Stimulated activated memory B cell treated with anti-CD40 and anti-IgM and Interleukin-4, amounts not matched to agents 10 μg/mL and 1 μg/mL and 100 μg/mL, for 72 hours (primary cell): ENCODE results near the gene CMTM4.
"Not testable (repeated sequence)": the region's sequence is repeated elsewhere in the genome, so short reads cannot be mapped to it uniquely, and the experiment has no call there.

ENCODE experiments used
- ATAC-seq: fragments of 150-1000 bp; cut with Tn5 transposase; 2 replicates; pipeline ENCODE4 v1.10.0; 2021
- H3K27ac Mint-ChIP-seq: one replicate; pipeline ENCODE4 v1.8.0; 2022; ENCODE audit warnings: mild to moderate bottlenecking, mixed read lengths
- H3K27me3 Mint-ChIP-seq: one replicate; pipeline ENCODE4 v1.8.0; 2022; ENCODE audit warnings: mixed read lengths
- H3K36me3 Mint-ChIP-seq: one replicate; pipeline ENCODE4 v1.8.0; 2022; ENCODE audit warnings: mixed read lengths
- H3K4me1 Mint-ChIP-seq: one replicate; pipeline ENCODE4 v1.8.0; 2022; ENCODE audit warnings: mixed read lengths
- H3K4me3 Mint-ChIP-seq: one replicate; pipeline ENCODE4 v1.8.0; 2022; ENCODE audit warnings: mild to moderate bottlenecking, moderate library complexity, mixed read lengths
- H3K9me3 Mint-ChIP-seq: one replicate; pipeline ENCODE4 v1.8.0; 2022; ENCODE audit warnings: mixed read lengths

Gene CMTM4

DNA sequence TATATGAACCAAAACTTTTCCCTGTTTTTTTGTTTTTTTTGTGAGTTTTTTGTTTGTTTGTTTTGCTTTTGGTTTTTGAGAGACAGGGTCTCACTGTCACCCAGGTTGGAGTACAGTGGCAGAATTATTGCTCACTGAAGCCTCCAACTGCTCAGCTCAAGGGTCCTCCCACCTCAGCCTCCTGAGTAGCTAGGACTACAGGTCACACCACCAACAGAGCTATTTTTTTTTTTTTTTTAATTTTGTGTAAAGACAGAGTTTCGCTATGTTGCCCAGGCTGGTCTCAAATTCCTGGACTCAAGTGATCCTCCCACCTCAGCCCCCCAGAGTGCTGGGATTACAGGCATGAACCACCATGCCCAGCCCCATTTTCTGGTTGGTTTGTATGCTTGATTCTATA, 28.6 kb downstream of the CMTM4 start:
- Mint-ChIP-seq H3K27me3 (peaks cover under 1% of the 10 kb centered on the region), H3K4me1 (no peaks in the 10 kb centered on the region), H3K36me3 (no peaks in the 10 kb centered on the region), H3K9me3 (no peaks in the 10 kb centered on the region), H3K27ac (no peak overlapping the region), H3K4me3 (no peak overlapping the region)
- ATAC-seq = no peak

- Mint-ChIP-seq H3K4me1 (no peaks in the 10 kb centered on the region), H3K4me3 (no peak overlapping the region), H3K27ac (no peak overlapping the region), H3K9me3 (no peaks in the 10 kb centered on the region), H3K36me3 (no peaks in the 10 kb centered on the region), H3K27me3 (peaks cover 31% of the 10 kb centered on the region)
- peak; percentile 60 for ATAC-seq
Measured at GRCh38 chr16:66662445-66663194, 33.9 kb downstream of the CMTM4 start.

- not testable (repeated sequence) for H3K27ac Mint-ChIP-seq, H3K4me1 Mint-ChIP-seq, H3K9me3 Mint-ChIP-seq, H3K36me3 Mint-ChIP-seq, ATAC-seq, H3K4me3 Mint-ChIP-seq
- H3K27me3 Mint-ChIP-seq = peaks cover 39% of the 10 kb centered on the region
Measured at GRCh38 chr16:66661671-66662346, 34.7 kb downstream of the CMTM4 start.

DNA sequence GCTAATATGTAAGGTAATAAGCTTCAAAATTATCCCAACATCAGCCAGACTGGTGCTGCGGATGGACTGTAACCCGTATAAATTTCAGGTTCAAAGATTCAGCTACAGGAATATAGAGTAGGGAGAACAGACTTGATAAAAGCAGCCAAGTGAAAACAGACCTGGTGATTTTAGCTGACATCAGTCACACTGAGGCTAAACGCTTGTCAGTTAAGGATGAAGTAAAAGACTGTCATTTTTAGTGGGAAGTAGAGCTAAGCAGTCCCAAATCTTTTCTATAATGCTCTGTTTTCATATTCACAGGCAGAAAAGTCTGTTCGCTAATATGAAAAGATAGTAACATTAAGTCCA, 35.4 kb downstream of the CMTM4 start:
- Mint-ChIP-seq H3K36me3 (no peaks in the 10 kb centered on the region), H3K27ac (no peak overlapping the region), H3K9me3 (no peaks in the 10 kb centered on the region), H3K4me3 (no peak overlapping the region), H3K27me3 (peaks cover 45% of the 10 kb centered on the region), H3K4me1 (no peaks in the 10 kb centered on the region)
- no peak for ATAC-seq

DNA sequence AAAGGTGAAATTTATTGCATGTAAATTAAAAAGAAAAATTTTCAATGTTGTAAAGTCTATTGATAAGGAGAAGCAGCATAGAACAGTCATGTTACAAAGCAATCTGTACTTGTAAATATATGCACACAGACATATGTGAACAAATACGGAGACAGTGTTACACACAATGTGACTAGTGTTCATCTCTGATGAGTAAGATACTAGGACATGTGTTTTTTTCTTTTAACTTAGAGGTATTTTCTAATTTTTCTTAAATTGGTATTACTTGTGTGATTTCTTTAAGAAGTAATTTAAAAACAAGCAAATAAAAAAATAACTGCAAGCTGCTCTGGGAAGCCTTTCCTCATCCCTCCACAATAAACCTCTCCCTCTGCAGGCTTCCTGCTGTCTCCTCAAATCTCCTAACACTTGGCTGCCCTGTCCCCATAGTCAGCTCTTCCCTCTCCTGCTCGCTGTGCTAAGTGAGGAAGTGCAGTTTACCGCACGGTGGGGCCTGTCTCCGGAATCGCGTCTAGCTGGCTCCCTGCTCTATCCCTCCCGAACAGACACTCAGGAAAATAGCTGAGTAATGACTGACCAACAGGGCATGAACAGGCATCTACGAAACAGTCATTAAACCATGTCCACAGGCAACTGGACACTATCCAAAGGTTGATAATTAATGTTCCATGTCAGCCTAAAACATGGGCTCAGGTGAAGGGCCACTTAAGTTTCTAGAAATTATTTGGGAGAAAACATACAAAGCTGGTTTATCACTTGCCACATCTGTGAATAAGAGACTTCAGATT, 35.9 kb downstream of the CMTM4 start:
- no peak for ATAC-seq
- Mint-ChIP-seq H3K27me3 (peaks cover 45% of the 10 kb centered on the region), H3K9me3 (no peaks in the 10 kb centered on the region), H3K4me3 (no peak overlapping the region), H3K36me3 (no peaks in the 10 kb centered on the region), H3K27ac (no peak overlapping the region), H3K4me1 (no peaks in the 10 kb centered on the region)

- H3K36me3 Mint-ChIP-seq = no peaks in the 10 kb centered on the region
- no peak overlapping the region for H3K27ac Mint-ChIP-seq
- H3K27me3 Mint-ChIP-seq = peaks cover 59% of the 10 kb centered on the region
- no peak overlapping the region for H3K4me3 Mint-ChIP-seq
- no peaks in the 10 kb centered on the region for H3K4me1 Mint-ChIP-seq
- ATAC-seq = no peak
- no peaks in the 10 kb centered on the region for H3K9me3 Mint-ChIP-seq
Measured at GRCh38 chr16:66658860-66659190, 37.7 kb downstream of the CMTM4 start.

- Mint-ChIP-seq H3K9me3 (no peaks in the 10 kb centered on the region), H3K4me3 (no peak overlapping the region), H3K4me1 (no peaks in the 10 kb centered on the region), H3K36me3 (no peaks in the 10 kb centered on the region), H3K27me3 (peaks cover 61% of the 10 kb centered on the region), H3K27ac (no peak overlapping the region)
- no peak for ATAC-seq
Measured at GRCh38 chr16:66658143-66658859, 38.2 kb downstream of the CMTM4 start.

GRCh38 chr16:66656547-66656946, 40.0 kb downstream of the CMTM4 start:
- Mint-ChIP-seq H3K4me3 (no peak overlapping the region), H3K27me3 (peaks cover 52% of the 10 kb centered on the region), H3K4me1 (no peaks in the 10 kb centered on the region), H3K36me3 (no peaks in the 10 kb centered on the region), H3K9me3 (no peaks in the 10 kb centered on the region), H3K27ac (no peak overlapping the region)
- ATAC-seq = no peak

- Mint-ChIP-seq H3K9me3 (no peaks in the 10 kb centered on the region), H3K4me3 (no peak overlapping the region), H3K4me1 (peaks cover 8% of the 10 kb centered on the region), H3K27me3 (peaks cover 63% of the 10 kb centered on the region), H3K36me3 (no peaks in the 10 kb centered on the region), H3K27ac (no peak overlapping the region)
- no peak for ATAC-seq
Measured at GRCh38 chr16:66653581-66654350, 42.8 kb downstream of the CMTM4 start.

- Mint-ChIP-seq H3K4me1 (peaks cover 8% of the 10 kb centered on the region), H3K27me3 (peaks cover 53% of the 10 kb centered on the region), H3K9me3 (no peaks in the 10 kb centered on the region), H3K4me3 (no peak overlapping the region), H3K36me3 (no peaks in the 10 kb centered on the region), H3K27ac (no peak overlapping the region)
- ATAC-seq = no peak
Measured at GRCh38 chr16:66652661-66653360, 43.7 kb downstream of the CMTM4 start.

DNA sequence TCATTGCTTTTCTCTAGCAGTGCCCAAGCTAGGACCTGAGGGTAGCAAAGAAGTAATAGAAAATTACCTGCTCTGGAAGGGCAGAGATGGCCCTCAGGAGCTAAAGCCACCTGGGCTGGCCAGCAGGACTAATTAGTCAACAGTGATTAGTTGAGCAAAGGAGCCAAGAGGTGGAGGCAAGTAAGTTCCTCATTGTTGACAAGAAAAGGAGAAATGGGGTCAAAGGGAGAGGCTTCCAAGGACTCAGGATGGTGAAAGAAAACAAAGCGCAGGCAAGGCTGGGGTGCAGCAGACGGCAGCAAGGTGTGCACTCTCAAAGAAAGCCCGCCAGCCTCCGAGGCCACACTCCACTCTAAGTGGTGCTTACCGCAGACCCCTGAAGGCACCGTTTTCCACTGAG, 44.6 kb downstream of the CMTM4 start:
- Mint-ChIP-seq H3K27ac (no peak overlapping the region), H3K4me3 (no peak overlapping the region), H3K4me1 (peaks cover 8% of the 10 kb centered on the region), H3K36me3 (no peaks in the 10 kb centered on the region), H3K9me3 (no peaks in the 10 kb centered on the region), H3K27me3 (peaks cover 46% of the 10 kb centered on the region)
- ATAC-seq = no peak

GRCh38 chr16:66651474-66651765, 45.1 kb downstream of the CMTM4 start:
- peaks cover 8% of the 10 kb centered on the region for H3K4me1 Mint-ChIP-seq
- H3K27me3 Mint-ChIP-seq = peaks cover 40% of the 10 kb centered on the region
- peak overlapping the region; percentile 26 for H3K4me3 Mint-ChIP-seq
- ATAC-seq = no peak
- H3K36me3 Mint-ChIP-seq = no peaks in the 10 kb centered on the region
- no peak overlapping the region for H3K27ac Mint-ChIP-seq
- no peaks in the 10 kb centered on the region for H3K9me3 Mint-ChIP-seq

DNA sequence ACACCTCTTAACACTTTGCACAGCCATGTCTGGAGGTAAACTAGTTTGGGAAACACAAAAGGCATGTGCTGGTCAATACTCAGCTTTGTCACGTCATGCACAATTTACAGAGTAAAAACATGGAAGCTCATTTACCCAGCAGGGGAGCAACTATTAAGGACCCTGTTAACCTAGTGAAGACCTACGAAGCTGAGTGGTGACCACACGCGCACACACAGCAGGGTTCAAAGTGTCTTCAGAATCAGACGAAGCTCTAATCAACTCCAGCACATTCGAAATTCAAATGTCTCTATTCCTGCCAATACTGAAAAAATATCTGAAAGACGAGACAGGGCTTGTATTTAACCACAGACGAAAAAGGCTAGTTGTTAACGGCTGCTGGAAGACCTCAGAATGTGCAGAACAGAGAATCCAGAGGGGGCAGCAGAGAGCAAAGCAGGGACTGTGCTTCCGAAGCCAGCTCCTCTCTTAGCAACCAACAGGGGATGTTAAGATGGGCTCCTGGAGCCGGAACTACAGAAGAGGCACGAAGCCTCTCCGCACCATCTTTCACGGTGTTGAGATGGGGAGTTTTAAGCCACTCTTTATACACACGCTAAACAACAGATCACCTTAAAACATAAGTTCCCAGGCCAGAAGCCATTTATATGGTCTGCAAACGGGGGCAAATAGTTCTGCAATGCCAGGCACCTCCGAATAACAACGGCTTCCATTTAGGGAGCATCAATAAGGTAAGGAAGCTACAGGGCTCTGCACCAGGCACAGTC, 45.7 kb downstream of the CMTM4 start:
- H3K4me1 Mint-ChIP-seq = peaks cover 8% of the 10 kb centered on the region
- no peaks in the 10 kb centered on the region for H3K9me3 Mint-ChIP-seq
- peak; percentile 89 for ATAC-seq
- H3K36me3 Mint-ChIP-seq = no peaks in the 10 kb centered on the region
- peaks cover 38% of the 10 kb centered on the region for H3K27me3 Mint-ChIP-seq
- peak overlapping the region; percentile 26 for H3K4me3 Mint-ChIP-seq
- H3K27ac Mint-ChIP-seq = no peak overlapping the region
